GM13977 (cell line): ENCODE measurements around the gene VWCE.

Source experiments
- DNase-seq: peaks from one replicate; pipeline ENCODE4 v3.0.0; 2012; ENCODE audit warnings: low spot score
- CTCF ChIP-seq: IDR thresholded peaks from 2 replicates; pipeline ENCODE4 v1.5.1; 2012; ENCODE audit warnings: mild to moderate bottlenecking, control low read depth; ENCODE audit not compliant: insufficient read depth; ENCODE audit errors: extremely low read depth, missing control alignments
- in situ Hi-C: fragments of 300-500 bp; cut with MboI; formaldehyde crosslinking; loops from one replicate; pipeline ENCODE4 v1.12.0; 2022; ENCODE audit warnings: low sequenced_read_pairs, low pct_unique_long_range_greater_than_20kb, mixed read lengths, inconsistent platforms; ENCODE audit not compliant: unreplicated experiment

Gene VWCE

GRCh38 chr11:61267437-61267841, 27.7 kb downstream of the VWCE start:
- TF ChIP-seq CTCF = no peak
- in situ Hi-C loops = loop anchor here (5.0 kb wide), 1 partner anchor 70 kb away; no protein-coding TSS in a partner anchor
- no peak for DNase-seq

GRCh38 chr11:61266602-61267001, 28.5 kb downstream of the VWCE start:
- DNase-seq = no peak
- in situ Hi-C loops = loop anchor here (5.0 kb wide), 1 partner anchor 69 kb away; no protein-coding TSS in a partner anchor
- no peak for TF ChIP-seq CTCF

GRCh38 chr11:61265357-61265756, 29.8 kb downstream of the VWCE start:
- no peak for DNase-seq
- no peak for TF ChIP-seq CTCF
- in situ Hi-C loops = loop anchor here (5.0 kb wide), 1 partner anchor 68 kb away; no protein-coding TSS in a partner anchor

- in situ Hi-C loops = loop anchor here (5.0 kb wide), 1 partner anchor 67 kb away; no protein-coding TSS in a partner anchor
- DNase-seq = no peak
- TF ChIP-seq CTCF = no peak
Observed at GRCh38 chr11:61264795-61265194, 30.3 kb downstream of the VWCE start.

- no peak for DNase-seq
- in situ Hi-C loops = no loop called here
- no peak for TF ChIP-seq CTCF
Observed at GRCh38 chr11:61264371-61264770, 30.7 kb downstream of the VWCE start.

- TF ChIP-seq CTCF = no peak
- DNase-seq = no peak
- in situ Hi-C loops = no loop called here
Observed at GRCh38 chr11:61259363-61259762, 35.8 kb downstream of the VWCE start.

- TF ChIP-seq CTCF = no peak
- in situ Hi-C loops = no loop called here
- no peak for DNase-seq
Observed at GRCh38 chr11:61258546-61258945, 36.6 kb downstream of the VWCE start.
